CD4-positive, alpha-beta T cell treated with Interleukin-15 for 1 hour (primary cell): ENCODE measurements around the gene ZNF830.
A peak's percentile ranks its signal among the peaks of the same experiment; 100 is the strongest.
"Not testable (repeated sequence)": the region's sequence is repeated elsewhere in the genome, so short reads cannot be mapped to it uniquely, and the experiment has no call there.

Experiments
- DNase-seq: peaks from one replicate; pipeline ENCODE4 v3.0.0-alpha.2; 2020

ZNF830 gene, protein sequence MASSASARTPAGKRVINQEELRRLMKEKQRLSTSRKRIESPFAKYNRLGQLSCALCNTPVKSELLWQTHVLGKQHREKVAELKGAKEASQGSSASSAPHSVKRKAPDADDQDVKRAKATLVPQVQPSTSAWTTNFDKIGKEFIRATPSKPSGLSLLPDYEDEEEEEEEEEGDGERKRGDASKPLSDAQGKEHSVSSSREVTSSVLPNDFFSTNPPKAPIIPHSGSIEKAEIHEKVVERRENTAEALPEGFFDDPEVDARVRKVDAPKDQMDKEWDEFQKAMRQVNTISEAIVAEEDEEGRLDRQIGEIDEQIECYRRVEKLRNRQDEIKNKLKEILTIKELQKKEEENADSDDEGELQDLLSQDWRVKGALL

DNA sequence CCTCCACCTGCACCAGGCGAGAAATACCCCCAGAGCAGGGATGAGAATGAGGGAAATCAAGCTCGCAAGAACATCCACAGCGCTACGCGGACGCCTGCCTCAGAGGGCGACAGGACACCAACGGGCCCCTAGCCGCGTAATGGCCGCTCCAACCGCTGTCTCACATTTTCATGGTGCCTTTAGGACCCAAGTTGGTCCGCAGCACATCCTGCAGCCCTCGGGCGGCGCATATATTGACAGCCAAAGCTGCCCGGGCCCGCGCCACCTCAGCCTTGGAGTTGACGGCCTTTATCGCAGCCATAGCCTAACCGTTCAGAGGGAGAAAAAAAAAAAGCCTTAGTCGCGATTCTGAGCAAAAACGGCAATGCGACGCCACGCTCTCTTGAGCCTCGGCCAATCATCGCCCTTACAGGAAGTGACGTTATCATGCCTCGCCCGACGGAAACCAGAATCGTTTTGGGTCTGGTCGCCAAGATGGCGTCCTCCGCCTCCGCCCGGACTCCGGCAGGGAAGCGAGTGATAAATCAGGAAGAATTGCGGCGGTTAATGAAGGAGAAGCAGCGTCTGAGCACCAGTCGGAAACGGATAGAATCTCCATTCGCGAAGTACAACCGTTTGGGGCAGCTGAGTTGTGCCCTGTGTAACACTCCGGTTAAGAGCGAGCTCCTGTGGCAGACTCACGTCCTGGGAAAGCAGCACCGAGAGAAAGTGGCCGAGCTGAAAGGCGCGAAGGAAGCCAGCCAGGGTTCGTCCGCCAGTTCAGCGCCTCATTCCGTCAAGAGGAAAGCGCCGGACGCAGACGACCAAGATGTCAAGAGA lies at the start of gene ZNF830, which contains the start of gene CCT6B:
Gene ZNF830, plus strand, starts transcription at position 448 of the 819 bp plus-strand sequence. Its CDS starts 27 bp downstream, at position 475.
Gene CCT6B, minus strand, starts transcription at position 368 of the 819 bp plus-strand sequence. Its CDS starts 67 bp downstream, at position 301.
- peak; percentile 92 for DNase-seq

DNA sequence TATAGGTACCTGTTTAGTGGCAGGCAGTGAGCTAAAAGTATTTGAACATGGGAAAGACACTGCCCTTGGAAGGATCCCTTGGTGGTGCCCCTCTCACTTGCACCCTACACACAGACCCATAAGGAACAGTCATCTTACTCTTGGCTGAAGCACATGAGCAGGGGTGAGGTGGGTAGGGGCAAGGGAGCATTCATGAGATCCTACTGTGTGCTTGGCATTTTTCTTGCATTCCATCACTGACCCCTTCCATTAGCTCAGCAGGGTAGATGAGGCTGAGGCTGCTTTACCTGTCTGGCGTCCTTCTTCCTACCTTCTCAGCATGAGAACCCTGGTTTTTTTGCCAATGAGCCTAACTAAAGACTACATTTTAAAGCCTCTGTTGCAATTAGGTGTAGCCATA lies 48.3 kb upstream of the ZNF830 start:
- DNase-seq = no peak

DNA sequence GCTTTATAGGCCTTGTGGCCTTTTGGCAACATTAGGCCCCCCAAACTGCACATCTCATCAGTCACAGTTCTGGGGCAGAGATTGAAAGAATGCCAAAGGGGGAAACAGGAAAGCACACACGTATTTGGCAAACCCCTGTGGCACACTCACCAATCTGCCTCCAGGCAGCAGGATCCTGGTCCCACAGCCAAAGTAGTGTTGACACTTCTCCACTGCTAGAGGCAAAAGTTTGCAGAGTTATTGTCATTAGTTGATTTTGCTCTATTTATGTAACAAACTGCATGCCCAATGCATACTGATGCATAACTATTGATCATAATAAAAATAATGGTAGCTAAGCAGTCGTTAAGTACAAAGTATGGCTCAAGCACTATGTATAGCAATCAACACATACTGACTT lies 45.2 kb upstream of the ZNF830 start:
- no peak for DNase-seq

DNA sequence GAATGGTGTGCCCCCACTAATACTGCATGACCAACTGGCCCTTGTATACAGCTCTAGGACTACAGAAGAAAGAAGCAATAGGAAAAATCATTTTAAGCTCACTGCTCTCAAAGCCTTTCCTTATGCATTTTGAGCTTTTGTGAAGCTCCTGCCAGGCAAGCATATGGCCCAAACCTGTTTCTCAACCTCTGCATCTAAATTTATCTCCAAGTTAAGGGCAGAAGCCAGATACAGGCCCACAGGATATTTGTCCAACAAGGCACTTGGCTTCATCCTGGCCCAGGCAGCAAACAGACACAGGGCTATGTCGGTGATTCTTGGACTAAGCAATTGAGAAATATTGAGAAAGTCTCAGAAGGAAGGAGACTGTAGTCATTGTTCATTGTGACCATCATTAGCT lies 44.0 kb upstream of the ZNF830 start:
- no peak for DNase-seq

DNA sequence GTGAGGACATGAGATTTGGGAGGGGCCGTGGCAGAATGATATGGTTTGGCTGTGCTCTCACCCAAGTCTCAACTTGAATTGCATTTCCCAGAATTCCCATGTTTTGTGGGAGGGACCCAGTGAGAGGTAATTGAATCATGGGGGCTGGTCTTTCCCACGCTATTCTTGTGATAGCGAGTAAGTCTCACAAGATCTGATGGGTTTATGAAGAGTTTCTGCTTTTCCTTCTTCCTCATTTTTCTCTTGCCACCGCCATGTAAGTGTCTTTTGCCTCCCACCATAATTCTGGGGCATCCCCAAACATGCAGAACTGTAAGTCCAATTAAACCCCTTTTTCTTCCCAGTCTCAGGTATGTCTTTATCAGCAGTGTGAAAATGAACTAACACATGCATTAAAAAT lies 40.7 kb upstream of the ZNF830 start:
- no peak for DNase-seq

DNA sequence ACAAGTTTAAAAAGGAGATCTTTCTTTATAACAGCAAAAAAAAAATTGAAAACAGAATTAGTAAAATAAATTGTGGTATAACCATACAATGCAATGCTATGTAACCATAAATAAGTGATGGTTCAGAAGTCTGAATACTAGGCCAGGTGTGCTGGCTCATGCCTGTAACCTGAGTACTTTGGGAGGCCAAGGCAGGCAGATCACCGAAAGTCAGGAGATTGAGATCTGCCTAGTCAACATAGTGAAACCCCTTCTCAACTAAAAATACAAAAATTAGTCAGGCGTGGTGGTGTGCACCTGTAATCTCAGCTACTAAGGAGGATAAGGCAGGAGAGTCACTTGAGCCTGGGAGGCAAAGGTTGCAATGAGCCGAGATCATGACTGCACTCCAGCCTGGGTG lies 34.7 kb upstream of the ZNF830 start:
- no peak for DNase-seq

DNA sequence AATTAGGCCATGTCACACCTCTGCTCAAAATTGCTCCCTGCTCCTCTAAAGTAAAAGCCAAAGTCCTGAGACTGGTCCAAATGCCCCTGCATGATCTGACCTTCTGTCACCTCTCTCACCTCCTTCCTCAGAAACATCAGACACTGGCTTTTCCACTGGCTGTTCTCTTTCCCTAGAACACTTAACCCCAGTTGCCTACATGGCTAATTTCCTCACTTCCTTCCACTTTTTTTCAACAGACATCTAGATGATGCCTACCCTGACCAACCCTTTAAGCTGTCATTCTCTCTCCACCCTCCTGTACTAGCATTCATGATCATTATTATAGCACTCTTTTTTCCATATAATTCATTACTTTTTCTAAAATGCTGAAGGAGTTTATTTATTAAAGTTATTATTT lies 31.1 kb upstream of the ZNF830 start:
- DNase-seq = no peak

DNA sequence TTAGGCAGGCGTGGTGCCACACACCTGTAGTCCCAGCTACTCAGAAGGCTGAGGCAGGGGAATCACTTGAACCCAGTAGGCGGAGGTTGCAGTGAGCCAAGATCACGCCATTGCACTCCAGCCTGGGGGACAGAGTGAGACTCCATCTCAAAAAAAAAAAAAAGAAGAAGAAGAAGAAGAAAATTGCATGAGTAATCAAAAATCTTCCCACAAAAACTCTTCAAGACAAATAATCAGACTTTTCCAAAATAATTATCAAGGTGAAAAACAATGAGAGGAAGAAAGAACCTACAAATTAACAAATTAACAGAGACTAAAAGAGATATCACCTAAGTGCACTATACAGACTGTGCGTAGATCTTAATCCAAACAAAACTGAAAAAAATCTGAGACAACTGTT lies 10.6 kb upstream of the ZNF830 start:
- not testable (repeated sequence) for DNase-seq

DNA sequence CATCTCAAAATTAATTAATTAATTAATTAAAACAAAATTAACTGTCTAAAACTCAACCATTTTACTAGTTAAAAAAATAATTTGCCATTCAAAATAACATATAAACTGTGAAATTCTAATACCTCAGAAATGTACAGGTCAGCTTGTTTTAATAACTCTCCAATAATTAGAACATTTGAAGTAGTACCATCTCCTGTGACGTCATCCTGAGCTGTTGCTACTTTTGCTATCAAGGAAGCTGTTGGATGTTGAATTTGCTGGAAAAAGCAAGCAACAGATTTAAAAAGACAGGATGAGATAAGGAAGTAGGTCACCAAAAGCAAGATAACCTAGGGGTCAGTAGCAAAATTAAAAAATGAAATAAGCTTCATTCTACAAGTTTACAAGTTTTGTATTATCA lies 2.9 kb upstream of the ZNF830 start:
- no peak for DNase-seq

DNA sequence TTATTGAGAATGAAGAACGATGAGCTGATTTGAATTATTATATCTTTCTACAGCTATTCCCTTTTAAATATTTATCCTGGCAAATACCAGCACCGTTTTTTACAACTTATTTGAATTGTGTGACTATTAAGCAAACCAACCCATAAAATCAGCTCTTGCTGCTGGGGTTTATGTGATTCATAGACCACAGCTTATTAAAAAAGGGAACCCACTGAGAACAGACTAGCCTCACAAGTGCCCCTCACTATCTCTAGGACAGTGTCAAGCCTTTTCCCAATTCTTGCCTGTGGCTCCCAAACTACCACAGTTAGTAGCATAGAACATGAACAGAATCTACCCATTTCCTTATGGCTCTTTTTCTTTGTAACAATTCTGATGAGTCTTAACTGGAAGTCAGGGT lies 12.8 kb downstream of the ZNF830 start:
- no peak for DNase-seq

DNA sequence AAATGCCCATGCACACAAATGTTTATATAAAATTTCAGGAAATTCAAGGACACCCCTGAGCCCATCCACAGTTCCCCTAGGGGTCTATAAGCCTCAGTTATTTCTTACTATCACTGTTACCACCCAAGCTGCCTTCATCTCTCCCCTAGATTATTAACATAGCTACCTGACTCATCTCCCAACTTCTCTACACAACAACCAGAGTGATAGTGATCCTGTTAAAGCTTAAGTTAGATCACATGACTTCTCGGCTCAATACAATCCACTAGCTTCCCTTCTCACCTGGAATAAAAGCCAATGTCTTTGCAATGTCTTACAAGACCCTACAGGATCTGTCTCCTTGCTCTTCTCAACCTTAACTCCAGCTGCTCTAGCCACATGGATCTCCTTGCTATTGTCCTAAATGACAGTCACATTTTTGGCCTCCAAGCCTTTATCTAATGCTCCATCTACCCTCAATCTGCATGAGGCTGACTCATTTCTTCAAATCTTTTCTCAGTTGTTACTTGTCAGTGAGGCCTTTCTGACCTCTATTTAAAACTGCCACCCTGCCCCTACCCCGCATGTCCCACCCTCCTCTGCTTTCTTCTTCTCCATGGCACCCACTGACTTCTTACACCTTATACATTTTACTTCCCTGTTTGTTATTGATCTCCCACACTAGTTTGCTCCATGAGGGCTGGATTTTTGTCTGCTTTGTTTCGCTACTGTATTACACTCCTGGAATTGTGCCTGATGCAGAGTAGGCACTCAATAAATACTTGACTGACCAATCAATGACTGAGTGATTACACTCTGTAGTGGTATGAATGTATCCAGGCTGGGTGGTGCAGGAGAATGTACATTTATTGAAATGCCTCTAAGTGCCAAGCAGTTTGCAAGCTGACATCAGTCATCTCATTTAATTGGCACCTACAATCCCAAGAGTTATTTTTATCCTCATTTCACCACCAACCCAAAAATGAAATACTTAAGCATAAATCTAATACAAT lies 13.8 kb downstream of the ZNF830 start:
- DNase-seq = no peak

DNA sequence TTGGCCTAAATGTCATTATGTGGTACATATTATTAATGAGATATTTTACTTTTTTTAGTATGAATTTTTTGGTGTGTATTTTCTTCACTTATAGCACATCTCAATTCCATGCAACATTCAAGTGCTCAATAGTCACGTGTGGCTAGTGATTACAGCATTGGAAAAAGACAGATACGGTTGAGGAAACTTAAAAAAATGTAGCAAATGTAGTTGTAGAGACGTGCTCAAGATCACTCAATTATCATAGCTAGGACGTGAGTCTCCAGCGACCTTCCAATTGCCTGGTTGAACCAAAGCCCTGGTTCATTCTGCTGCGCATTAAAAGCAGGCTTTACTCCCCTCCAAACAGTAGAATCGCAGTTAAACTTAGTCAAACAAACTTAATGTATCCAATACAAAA lies 17.8 kb downstream of the ZNF830 start:
- no peak for DNase-seq

DNA sequence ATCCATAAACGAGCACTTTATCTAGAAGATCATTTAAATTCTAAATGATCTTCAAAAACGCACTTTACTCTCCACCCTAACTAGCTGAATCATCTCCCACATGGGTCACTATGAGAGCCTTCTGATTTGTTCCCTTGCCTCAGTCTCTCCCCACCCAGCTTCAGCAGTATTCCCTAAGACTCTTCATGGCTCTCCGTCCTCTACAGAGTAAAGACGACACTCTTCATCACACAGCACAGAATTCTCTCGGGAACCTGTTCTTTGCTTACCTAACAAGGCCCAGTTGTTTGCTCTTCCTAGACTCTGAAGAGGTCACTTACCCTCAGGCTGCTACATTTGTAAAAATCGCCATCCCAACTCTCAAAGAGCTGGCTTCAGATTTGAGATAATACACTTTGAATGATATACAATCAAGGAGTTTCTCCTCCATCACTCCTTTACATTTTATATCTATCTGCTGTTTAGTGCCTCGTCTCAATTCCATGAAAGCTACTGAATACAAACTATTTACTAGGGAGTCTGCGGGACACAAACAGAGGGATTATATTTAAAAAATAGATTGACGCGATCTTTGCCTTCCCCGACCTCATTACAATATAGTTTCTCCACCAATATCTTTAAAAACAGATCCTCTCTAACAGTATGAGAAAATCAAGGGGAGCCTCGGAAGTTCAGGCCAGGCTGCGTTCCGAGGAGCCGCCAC lies 18.5 kb downstream of the ZNF830 start:
- no peak for DNase-seq

DNA sequence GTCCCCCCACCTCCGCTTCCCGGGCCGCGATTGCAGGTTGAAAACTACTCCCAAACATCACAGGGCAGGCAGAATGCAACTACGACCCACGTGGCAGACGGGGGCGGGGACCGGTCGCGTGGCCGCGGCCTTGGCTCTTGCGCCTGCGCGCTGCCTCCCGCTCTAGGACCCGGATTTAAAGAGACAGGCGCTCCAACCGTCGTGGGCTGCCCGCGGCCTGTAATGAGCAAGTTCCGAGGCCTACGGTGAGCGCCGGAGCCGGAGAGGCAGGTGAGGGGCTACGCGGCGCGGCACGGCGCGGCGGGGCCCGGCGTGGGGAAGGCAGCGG lies 19.0 kb downstream of the ZNF830 start, which contains the start of gene LIG3:
Gene LIG3, plus strand, starts transcription at position 160 of the 328 bp plus-strand sequence. CDS start 2,494 bp downstream, outside the sequence.
- DNase-seq = peak; percentile 92

DNA sequence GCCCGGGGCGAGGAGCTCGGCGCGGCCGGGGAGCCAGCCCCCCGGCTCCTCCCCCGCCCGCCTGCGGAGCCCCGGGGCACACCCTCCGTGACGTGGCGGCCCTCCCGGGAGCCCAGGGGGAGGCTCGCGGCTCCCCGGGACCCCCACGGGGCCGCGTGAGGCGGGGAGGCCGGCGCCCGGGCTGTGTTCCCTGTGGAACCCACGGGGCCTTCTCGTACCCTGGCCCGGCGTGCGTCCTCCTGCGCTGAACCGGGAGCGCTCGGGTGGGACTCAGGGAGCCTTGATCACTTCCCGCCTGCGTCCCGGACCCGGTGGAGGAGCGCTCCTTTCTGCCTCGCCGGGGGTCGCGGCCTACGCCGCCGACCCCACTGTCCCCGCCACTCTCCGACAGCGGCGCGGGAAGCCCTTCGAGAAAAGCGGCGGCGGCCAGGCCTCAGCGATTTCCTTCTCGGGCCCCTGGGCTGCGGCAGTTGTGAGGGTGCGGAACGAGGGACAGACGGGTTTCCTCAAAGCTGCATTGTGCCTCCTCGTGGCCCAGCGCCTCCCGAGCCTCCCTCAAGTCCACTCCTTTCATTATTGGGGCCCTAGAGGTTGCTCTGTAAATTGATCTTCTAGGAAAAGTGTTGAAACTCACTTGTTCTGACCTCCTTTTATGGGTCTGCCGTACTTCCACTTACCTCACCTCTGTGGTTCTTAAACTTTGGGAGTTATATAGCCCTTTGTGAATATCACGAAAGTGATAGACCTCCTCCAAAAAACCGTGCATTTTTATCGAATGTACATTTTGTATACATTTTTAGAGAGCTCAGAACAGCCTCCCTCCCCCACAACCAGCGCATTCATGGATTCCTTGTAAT lies 19.6 kb downstream of the ZNF830 start:
- DNase-seq = peak; percentile 74

DNA sequence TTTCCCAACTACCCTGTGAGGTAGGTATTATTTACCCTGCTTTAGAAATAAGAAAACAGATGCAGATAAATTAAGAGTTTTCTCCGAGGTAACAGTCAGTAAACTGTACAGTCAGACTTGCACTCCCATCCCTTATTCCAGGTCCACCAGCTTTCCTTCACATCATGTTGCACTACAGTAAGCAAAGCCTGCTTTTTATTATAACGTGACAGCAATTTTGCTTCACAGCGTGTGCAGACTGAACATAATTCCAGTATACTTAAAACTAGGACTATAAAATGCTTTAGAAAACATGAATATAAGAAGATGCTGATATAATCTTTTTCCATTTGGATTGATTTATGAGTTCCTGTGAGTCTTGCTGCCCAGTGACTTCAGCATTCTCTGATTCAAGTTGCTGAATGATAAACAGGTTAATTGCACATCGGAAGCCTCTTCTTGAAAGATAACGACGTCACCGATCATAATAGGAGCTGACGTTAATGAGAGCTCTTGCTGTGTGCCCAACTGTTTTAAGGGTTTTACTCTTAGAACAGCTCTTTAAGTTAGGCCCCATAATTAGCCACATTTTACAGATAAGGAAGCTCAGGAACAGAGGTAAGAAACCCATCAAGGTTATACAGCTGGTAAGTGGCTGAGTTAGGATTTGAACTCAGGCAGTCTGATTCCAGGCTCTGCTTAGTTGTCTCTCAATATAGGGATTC lies 20.4 kb downstream of the ZNF830 start:
- no peak for DNase-seq

DNA sequence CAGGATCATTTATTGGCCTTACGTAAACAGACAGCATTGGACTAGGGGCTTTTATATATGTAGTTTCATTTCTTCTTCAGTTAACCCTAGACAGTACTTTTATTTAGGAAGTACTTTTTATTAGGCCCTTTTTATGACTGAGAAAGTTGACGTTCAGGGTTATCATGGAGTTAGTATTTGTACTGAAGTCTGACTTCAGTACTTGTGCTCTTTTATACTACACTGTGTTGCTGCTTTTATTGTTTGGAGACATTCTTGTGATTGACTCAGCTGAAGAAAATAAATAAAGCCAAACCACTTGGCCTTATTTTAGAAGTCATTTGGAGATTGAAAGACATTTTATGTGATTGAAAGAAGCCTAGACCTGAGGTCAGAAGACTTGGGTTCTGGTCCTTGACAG lies 25.9 kb downstream of the ZNF830 start:
- no peak for DNase-seq

DNA sequence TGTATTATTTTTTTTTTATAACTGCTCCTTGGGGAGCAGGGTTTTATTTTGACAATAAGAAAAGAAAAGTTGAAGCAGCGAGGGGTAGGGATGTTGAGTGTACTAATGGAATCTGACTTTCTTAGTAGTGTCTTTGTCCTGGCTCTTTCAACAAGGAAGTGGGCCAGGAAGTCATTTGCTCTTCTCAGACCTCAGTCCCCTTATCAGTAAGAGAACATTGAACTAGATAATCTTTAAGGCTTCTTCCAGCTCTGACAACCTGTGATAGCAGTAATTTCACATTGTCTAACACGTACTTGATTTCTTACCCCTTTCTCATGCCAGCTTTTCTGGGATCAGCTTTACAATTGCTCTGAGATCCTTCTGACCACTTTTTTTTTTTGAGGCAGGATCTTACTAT lies 27.3 kb downstream of the ZNF830 start:
- no peak for DNase-seq

DNA sequence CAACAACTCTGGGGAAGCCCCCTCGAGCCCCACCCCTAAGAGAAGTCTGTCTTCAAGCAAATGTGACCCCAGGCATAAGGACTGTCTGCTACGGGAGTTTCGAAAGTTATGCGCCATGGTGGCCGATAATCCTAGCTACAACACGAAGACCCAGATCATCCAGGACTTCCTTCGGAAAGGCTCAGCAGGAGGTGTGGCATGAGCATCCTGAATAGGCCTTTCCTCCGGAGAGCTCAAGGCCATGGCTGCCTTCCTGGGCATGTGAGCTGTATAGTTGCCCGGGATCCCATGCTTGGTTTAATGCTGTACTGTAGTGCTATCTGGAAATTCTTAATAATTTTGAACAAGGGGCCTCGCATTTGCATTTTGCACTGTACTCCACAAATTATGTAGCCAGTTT lies 28.1 kb downstream of the ZNF830 start:
- DNase-seq = no peak

DNA sequence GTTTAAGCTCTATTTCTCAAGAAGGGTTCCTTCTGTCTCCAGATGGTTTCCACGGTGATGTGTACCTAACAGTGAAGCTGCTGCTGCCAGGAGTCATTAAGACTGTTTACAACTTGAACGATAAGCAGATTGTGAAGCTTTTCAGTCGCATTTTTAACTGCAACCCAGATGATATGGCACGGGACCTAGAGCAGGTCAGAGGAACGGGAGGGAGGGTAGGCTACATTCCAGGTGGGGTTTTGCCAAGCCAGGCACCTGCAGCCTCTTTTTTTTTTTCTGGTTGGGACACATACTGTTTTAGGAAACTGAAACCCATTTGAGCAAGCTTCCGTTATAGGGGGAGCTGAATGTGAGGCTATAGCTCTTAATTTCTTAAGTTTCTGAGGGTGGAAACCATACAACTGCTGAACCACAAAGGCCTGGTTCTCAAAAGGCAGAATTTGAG lies 29.6 kb downstream of the ZNF830 start:
- DNase-seq = no peak
